T-helper 2 cell treated with Interferon-gamma antibody and Interleukin-4, amounts not matched to agents 5 μg/mL and 100 μg/mL, for 36 hours (primary cell): ENCODE data around the gene PDGFA.
"Not testable (repeated sequence)": the region's sequence is repeated elsewhere in the genome, so short reads cannot be mapped to it uniquely, and the experiment has no call there.

Source experiments
- DNase-seq: peaks from one replicate; pipeline ENCODE4 v3.0.0; 2021; ENCODE audit warnings: low spot score
- H3K27ac Mint-ChIP-seq: one replicate; pipeline ENCODE4 v1.8.0; 2021; ENCODE audit warnings: mild to moderate bottlenecking, mixed read lengths
- H3K27me3 Mint-ChIP-seq: one replicate; pipeline ENCODE4 v1.8.0; 2021; ENCODE audit warnings: low read depth, mixed read lengths
- H3K36me3 Mint-ChIP-seq: one replicate; pipeline ENCODE4 v1.8.0; 2021; ENCODE audit warnings: low read depth, mixed read lengths
- H3K4me1 Mint-ChIP-seq: one replicate; pipeline ENCODE4 v1.8.0; 2021; ENCODE audit warnings: low read depth, mixed read lengths
- H3K4me3 Mint-ChIP-seq: one replicate; pipeline ENCODE4 v1.8.0; 2022; ENCODE audit warnings: mild to moderate bottlenecking, moderate library complexity, mixed read lengths
- H3K9me3 Mint-ChIP-seq: one replicate; pipeline ENCODE4 v1.8.0; 2021; ENCODE audit warnings: mixed read lengths

PDGFA gene

DNA sequence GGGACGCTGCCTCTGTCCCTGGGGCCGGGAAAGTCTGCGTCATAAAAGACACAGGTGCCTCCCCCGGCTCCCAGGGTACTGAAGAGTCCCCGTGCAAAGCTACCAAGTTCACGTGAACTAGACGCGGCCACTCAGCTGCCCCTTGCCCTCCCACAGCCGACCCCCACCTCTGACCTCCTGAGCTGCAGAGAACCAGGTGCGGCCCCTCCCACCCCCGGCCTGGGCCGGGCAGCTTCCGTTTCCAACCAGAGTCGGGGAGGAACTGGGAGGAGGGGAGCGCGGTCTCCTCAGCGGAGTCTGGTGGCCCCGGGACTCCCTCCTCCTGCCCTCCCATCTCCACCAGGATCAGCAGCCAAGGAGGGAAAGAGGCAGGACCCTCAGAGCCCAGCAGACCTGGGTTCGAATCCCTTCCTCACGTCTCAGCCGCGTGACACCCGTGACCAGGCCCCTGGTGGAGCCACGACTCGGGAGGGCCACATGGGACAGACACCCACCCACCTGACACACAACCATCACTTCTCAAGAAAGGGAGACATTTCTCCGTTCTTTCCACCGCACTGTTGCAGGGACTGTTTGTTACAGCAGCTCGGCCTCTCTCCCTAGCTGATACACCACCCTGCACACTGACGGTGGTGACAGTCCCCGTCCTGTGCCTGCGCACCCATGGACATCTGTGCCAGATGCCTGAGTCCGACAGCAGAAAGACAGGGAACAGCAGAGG is 37.4 kb upstream of the PDGFA start:
- no peak for DNase-seq
- Mint-ChIP-seq H3K27me3 (no peaks in the 10 kb centered on the region), H3K4me1 (no peaks in the 10 kb centered on the region), H3K9me3 (no peaks in the 10 kb centered on the region), H3K36me3 (no peaks in the 10 kb centered on the region), H3K27ac (no peak overlapping the region), H3K4me3 (no peak overlapping the region)

DNA sequence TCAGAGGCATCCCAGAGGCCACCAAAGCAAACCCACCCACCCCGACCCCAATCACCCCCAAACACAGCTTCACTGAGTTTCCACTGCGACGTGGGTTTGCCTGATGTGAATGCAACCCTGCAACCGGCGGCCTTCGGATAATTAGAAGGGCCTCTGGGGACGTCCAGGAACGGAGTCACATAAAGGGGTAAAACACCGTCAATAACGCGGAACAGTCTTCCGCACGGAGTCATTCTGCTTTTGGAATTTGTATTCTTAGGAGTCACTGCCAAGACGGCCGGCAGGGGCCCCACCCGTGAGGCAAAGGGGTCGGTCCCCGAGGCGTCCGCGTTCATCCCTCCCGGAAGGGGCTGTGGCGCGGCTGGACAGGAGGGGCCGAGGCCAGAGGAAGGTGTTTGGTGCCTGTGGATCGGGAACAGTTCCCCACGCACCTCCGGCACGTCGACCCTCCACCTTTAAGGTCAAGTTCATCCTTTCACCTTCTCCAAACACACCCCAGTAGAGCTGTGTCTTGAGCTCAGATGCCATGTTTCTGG is 36.7 kb upstream of the PDGFA start:
- H3K27ac Mint-ChIP-seq = no peak overlapping the region
- no peaks in the 10 kb centered on the region for H3K9me3 Mint-ChIP-seq
- no peaks in the 10 kb centered on the region for H3K27me3 Mint-ChIP-seq
- no peak for DNase-seq
- H3K36me3 Mint-ChIP-seq = no peaks in the 10 kb centered on the region
- H3K4me1 Mint-ChIP-seq = no peaks in the 10 kb centered on the region
- no peak overlapping the region for H3K4me3 Mint-ChIP-seq

DNA sequence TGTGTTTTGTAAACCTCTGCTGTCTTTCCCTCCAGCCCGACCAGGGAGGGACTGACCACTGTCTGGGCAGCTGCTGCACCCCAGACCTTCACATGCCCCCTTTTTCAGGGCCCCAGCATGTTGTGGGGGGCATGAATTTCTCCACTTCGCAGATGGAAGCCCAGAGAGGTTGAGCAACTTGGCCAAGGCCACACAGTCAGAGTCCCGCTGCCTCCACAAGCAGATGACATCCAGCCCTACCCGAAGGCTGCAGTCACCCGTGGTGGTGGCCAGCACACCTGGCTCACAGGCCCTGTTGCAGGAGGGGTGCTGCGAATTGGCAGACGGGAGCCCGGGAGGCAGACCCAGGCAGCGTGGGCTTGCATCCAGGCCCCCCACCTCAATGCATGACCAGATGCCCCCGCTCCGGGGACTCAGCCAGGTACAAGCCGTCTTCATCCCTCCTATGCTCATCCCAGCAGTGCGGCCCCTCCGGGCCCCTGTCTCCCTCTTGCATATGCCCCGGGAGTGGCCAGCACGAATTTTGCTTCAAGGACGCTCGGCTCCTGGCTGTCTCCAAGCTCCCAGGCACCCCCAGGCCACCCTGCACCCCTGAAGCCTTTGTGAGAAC is 36.0 kb upstream of the PDGFA start:
- Mint-ChIP-seq H3K4me3 (no peak overlapping the region), H3K27ac (no peak overlapping the region)
- no peak for DNase-seq

DNA sequence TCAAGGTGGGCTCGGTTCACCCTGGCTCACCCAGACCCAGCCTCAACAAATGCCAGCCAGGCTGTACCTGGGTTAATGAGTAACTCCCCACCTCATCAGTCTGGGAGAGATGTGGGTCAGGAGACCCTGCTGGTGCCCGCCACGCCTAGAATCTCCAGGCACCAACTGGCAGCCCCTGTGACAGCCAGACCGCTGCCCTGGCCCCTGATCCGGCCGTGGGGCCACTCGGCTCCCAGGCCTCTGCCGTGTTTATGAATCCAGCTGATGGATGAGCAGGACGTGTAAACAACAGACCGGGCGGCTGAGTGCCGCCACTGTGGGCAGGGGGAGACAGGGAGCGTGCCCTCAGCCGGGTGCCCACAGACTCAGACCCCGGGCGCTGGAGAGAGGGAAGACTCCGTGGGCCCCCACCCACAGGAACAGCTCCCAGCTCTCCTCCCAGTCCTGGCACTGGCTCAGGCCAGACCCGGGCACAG is 34.0 kb upstream of the PDGFA start:
- Mint-ChIP-seq H3K27ac (no peak overlapping the region), H3K9me3 (no peaks in the 10 kb centered on the region), H3K27me3 (no peaks in the 10 kb centered on the region), H3K4me3 (no peak overlapping the region), H3K4me1 (no peaks in the 10 kb centered on the region), H3K36me3 (peaks cover 4% of the 10 kb centered on the region)
- no peak for DNase-seq

More for the DNA sequence above, 36.0 kb upstream of the PDGFA start:
- no peaks in the 10 kb centered on the region for H3K27me3 Mint-ChIP-seq
- no peaks in the 10 kb centered on the region for H3K36me3 Mint-ChIP-seq
- H3K9me3 Mint-ChIP-seq = no peaks in the 10 kb centered on the region
- H3K4me1 Mint-ChIP-seq = no peaks in the 10 kb centered on the region

DNA sequence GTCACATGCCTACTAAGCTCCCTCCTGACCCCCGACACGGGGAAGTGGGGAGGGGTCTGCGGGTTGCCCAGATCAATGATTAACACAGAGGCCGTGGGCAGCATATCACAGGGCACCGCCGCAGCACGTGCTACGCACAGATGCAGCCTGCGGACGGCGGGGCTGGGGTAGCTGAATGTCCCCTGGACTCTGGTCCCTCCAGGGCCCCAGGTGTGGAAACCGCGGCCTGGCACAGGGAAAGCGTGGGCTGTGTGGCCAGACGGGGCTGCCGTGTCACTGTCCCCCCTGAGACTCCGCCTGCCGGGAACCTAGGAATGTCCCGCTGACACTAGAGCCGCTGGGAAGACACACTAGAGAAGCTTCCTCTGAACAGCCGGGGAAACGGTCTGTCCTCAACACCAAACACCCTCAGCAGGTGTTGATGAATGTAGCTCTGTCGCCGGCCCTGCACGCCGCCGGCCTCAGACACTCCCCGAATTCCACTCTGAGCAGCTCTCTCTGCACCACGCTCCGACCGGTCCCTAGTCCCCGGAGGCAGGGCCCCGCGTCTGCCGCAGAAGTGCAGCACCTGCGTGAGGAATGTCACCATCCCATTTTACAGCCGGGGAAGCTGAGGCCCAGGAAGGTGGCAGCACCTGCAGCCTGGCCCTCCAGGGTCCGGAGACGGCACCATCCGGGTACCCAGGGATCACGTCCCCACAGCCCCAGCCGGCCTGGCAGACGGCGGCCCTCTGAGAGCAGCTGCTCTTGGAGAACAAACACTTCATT is 33.4 kb upstream of the PDGFA start:
- peaks cover 4% of the 10 kb centered on the region for H3K36me3 Mint-ChIP-seq
- no peaks in the 10 kb centered on the region for H3K4me1 Mint-ChIP-seq
- no peak for DNase-seq
- no peak overlapping the region for H3K4me3 Mint-ChIP-seq
- no peaks in the 10 kb centered on the region for H3K9me3 Mint-ChIP-seq
- H3K27ac Mint-ChIP-seq = no peak overlapping the region
- no peaks in the 10 kb centered on the region for H3K27me3 Mint-ChIP-seq

DNA sequence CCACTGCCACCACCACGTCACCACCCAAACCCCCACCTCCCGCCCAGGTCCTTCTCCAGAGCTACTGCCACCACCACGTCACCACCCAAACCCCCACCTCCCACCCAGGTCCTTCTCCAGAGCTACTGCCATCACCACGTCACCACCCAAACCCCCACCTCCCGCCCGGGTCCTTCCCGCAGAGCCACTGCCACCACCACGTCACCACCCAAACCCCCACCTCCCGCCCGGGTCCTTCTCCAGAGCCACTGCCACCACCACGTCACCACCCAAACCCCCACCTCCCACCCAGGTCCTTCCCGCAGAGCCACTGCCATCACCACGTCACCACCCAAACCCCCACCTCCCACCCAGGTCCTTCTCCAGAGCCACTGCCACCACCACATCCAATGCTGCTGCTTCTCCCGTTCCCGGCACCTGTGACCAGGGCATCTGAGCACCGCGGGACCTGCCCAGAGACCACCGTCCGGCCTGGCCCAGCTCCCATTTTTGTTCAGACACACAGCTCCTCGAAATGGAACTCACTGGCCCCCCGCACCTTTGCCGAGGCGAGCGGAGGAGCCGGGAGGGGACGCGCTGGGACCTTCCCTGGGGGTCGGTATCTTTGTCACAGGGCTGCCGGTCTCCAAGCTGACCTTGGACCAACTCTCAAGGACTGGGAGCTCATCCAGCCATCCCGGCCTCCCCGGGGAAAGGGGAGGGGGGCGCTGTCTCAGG is 32.7 kb upstream of the PDGFA start:
- H3K9me3 Mint-ChIP-seq, H3K27me3 Mint-ChIP-seq, H3K4me1 Mint-ChIP-seq, H3K36me3 Mint-ChIP-seq, H3K27ac Mint-ChIP-seq, DNase-seq, H3K4me3 Mint-ChIP-seq: not testable (repeated sequence)

DNA sequence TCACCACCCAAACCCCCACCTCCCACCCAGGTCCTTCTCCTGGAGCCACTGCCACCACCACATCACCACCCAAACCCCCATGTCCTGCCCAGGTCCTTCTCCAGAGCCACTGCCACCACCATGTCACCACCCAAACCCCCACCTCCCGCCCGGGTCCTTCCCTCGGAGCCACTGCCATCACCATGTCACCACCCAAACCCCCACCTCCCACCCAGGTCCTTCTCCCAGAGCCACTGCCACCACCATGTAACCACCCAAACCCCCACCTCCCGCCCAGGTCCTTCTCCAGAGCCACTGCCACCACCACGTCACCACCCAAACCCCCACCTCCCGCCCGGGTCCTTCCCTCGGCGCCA is 31.9 kb upstream of the PDGFA start:
- not testable (repeated sequence) for H3K4me1 Mint-ChIP-seq, H3K27ac Mint-ChIP-seq, H3K36me3 Mint-ChIP-seq, H3K4me3 Mint-ChIP-seq, H3K27me3 Mint-ChIP-seq, H3K9me3 Mint-ChIP-seq, DNase-seq

DNA sequence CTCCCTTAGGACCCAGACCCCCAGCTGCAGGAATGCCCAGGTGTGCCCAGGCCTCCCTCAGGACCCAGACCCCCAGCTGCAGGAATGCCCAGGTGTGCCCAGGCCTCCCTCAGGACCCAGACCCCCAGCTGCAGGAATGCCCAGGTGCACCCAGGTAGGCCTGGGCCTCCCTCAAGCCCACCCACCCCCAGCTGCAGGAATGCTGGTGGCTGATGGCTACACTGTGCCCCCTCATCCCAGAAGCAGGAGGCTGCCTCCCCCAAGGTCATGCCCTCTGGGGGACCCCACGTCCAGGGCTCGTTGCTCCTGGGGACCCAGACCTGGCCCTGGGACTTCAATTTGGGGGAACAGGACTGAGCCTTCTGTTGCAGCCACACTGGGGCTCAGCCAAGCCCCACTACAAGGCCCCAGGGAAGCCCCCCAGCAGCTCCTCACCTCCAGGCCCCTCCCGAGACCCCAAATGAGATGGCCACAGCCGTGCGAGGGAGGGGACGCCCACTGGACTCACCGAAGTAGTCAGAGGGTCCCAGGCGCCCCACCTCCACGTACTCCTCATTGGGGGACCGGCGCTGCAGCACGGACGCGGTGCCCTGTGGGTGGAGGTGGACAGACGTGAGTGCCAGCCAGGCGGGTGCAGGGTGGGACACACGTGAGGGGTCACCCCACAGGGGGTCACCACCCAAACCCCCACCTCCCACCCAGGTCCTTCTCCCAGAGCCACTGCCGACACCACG is 31.4 kb upstream of the PDGFA start:
- Mint-ChIP-seq H3K4me3 (no peak overlapping the region), H3K4me1 (no peaks in the 10 kb centered on the region), H3K36me3 (peaks cover 4% of the 10 kb centered on the region), H3K27me3 (no peaks in the 10 kb centered on the region), H3K27ac (no peak overlapping the region), H3K9me3 (no peaks in the 10 kb centered on the region)
- no peak for DNase-seq

DNA sequence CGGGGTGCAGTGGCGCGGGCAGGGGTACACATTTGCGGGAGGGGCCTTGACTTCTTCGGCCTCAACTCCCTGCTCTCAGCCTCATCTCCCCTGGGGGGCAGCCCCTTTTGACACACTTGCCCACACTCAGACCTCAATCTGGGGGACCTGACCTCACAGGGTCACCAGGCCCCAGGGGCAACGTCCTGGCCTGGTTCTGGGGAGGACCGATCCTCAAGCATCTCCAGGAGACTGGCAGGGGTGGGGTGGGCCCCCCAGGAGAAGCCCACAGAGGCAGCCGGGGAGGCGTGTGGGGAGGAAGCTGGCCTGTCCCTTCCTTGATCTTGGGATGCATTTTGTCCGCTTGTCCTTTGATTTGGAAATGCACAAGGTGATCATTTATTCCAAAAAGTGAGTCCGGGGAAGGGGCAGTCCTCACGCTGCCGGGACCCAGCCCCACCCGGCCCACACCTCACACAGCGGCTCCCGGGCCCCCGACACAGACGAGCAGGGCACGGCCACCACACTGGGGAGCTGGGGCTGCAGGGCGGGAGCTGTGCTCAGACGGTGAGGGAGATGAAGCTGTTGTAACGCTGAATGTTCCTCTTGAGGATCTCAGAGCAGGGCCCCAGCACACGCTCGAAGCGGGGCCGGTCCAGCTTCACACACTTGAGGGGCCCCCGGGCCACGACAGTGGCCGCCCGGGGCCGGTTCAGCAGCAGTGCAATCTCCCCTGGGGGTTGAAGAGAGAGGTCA is 30.4 kb upstream of the PDGFA start:
- H3K36me3 Mint-ChIP-seq = peaks cover 4% of the 10 kb centered on the region
- H3K27me3 Mint-ChIP-seq = no peaks in the 10 kb centered on the region
- H3K9me3 Mint-ChIP-seq = peaks cover 4% of the 10 kb centered on the region
- no peak for DNase-seq
- no peak overlapping the region for H3K4me3 Mint-ChIP-seq
- H3K27ac Mint-ChIP-seq = no peak overlapping the region
- H3K4me1 Mint-ChIP-seq = no peaks in the 10 kb centered on the region

DNA sequence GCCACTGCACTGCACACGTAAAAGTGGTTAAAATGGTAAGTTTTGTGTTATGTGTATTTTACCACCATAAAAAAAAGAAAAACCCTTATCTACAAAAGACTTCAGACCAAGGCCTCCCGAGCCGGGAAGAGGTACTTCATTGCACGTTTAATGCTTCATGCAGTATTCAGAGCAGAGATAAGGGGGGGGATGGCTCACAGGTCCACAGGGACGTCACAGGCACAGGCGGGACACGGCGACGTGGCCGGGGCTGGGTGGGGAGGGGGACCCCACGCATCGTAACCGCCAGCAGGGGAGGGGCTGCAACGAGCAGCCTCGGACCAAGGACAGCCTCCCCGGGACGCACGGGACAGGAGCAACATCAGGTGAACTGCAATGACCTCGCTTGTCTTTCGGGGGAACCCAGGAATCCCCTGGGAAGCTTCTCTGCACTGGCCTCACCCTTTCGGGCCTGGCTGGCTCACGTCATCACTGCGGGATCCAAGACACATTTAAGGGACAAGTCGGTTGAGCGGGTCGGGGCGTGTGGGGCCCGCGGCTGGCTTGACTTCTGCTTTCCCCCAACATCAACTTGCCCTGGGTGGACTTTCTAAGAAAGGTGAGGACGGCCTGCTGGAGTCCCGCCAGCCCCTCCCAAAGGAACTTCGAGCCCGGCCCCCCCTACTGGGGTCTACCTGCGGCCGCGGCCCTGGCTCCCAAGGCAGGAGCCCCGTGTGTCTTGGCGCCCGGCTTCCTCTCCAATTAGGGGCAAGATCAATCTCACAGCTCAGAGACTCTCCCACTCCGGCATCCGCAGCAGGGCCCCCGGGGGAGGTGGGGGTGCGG is 29.6 kb upstream of the PDGFA start:
- H3K27ac Mint-ChIP-seq = no peak overlapping the region
- no peak for DNase-seq
- H3K36me3 Mint-ChIP-seq = peaks cover 4% of the 10 kb centered on the region
- H3K9me3 Mint-ChIP-seq = peaks cover 4% of the 10 kb centered on the region
- no peaks in the 10 kb centered on the region for H3K4me1 Mint-ChIP-seq
- H3K4me3 Mint-ChIP-seq = no peak overlapping the region
- no peaks in the 10 kb centered on the region for H3K27me3 Mint-ChIP-seq

DNA sequence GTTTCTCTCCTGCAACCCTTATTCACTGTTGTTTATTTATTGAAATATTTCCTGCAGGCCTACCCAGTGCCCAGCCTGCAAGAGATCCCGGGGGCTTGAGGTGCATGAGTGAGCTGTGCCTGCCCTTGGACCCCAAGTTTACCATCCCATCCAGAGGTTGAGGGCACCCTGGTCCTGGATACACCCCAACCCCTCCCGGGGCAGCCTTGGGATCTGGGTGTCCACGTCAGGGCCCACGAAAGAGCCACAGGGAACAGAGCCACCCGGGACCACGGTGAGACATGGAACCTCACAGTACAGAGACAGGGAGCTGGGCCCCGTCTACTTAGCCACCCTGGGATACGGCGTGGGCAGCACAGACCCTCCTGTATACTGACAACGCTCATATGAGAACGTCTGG is 28.8 kb upstream of the PDGFA start:
- Mint-ChIP-seq H3K27ac (no peak overlapping the region), H3K4me1 (no peaks in the 10 kb centered on the region), H3K9me3 (peaks cover 4% of the 10 kb centered on the region), H3K4me3 (no peak overlapping the region), H3K27me3 (no peaks in the 10 kb centered on the region), H3K36me3 (peaks cover 4% of the 10 kb centered on the region)
- DNase-seq = no peak

DNA sequence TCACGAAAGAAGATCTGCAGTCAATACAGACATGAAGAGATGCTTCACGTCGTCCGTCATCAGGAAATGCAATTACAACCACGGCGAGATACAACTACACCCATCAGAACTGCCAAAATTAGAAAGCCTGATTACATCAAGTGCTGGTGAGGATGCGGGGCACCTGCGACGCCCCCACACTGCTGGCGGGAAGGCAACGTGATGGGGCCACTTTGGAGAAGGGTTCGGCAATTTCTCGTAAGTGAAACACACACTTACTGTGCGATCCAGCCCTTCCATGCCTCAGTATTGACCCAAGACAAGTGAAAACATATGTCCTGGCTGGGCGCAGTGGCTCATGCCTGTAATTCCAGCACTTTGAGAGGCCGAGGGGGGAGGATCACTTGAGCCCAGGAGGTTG is 25.8 kb upstream of the PDGFA start:
- no peak for DNase-seq
- peaks cover 4% of the 10 kb centered on the region for H3K9me3 Mint-ChIP-seq

More for the DNA sequence above, 25.8 kb upstream of the PDGFA start:
- Mint-ChIP-seq H3K4me1 (no peaks in the 10 kb centered on the region), H3K36me3 (peaks cover 4% of the 10 kb centered on the region), H3K4me3 (no peak overlapping the region), H3K27me3 (no peaks in the 10 kb centered on the region), H3K27ac (no peak overlapping the region)
